ENCODE data around the gene EXOC4. TPM values are rescaled to one million over a fixed set of nuclear protein-coding genes. Genes with fewer than 3 reads are reported as not detected.

The EXOC4 gene
- total and polyA plus RNA-seq, 2 of the 13 experiments (the other 11 are each of a cell fraction or from before 2014, with no cell fraction given) = 22.5 to 39.0 TPM

DNA sequence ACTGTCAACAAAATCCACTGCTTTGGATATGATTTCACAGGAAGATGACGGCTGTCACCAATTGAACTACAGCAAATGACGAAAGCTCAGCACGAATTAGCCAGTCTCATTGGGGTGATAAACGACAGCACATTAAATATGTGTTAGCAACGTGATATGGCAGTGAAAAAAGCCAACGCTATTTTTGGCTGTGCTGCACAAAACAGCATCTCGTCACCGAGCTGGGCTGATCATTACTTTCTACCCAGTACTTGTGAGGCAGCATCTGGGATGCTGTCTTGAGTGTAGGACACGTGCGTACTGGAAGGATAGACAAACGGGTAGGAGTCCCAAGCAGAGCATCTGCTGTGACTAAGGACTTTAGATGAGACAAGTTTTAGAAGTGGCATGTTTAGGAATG, 138.3 kb downstream of the EXOC4 start:
- intact Hi-C loops (cut with micrococcal nuclease; ENCODE audit: unreplicated experiment) = no loop called here

More for the DNA sequence above, 138.3 kb downstream of the EXOC4 start:
- TF ChIP-seq, protein P1, sequence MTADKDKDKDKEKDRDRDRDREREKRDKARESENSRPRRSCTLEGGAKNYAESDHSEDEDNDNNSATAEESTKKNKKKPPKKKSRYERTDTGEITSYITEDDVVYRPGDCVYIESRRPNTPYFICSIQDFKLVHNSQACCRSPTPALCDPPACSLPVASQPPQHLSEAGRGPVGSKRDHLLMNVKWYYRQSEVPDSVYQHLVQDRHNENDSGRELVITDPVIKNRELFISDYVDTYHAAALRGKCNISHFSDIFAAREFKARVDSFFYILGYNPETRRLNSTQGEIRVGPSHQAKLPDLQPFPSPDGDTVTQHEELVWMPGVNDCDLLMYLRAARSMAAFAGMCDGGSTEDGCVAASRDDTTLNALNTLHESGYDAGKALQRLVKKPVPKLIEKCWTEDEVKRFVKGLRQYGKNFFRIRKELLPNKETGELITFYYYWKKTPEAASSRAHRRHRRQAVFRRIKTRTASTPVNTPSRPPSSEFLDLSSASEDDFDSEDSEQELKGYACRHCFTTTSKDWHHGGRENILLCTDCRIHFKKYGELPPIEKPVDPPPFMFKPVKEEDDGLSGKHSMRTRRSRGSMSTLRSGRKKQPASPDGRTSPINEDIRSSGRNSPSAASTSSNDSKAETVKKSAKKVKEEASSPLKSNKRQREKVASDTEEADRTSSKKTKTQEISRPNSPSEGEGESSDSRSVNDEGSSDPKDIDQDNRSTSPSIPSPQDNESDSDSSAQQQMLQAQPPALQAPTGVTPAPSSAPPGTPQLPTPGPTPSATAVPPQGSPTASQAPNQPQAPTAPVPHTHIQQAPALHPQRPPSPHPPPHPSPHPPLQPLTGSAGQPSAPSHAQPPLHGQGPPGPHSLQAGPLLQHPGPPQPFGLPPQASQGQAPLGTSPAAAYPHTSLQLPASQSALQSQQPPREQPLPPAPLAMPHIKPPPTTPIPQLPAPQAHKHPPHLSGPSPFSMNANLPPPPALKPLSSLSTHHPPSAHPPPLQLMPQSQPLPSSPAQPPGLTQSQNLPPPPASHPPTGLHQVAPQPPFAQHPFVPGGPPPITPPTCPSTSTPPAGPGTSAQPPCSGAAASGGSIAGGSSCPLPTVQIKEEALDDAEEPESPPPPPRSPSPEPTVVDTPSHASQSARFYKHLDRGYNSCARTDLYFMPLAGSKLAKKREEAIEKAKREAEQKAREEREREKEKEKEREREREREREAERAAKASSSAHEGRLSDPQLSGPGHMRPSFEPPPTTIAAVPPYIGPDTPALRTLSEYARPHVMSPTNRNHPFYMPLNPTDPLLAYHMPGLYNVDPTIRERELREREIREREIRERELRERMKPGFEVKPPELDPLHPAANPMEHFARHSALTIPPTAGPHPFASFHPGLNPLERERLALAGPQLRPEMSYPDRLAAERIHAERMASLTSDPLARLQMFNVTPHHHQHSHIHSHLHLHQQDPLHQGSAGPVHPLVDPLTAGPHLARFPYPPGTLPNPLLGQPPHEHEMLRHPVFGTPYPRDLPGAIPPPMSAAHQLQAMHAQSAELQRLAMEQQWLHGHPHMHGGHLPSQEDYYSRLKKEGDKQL (CRISPR knock-in tag; IDR thresholded peaks at IDR 0.05; ENCODE audit: low read depth) = no peak
- TF ChIP-seq GLI4 (CRISPR knock-in tag; IDR thresholded peaks at IDR 0.05; ENCODE audit: borderline replicate concordance) = no peak
- TF ChIP-seq, protein P2, sequence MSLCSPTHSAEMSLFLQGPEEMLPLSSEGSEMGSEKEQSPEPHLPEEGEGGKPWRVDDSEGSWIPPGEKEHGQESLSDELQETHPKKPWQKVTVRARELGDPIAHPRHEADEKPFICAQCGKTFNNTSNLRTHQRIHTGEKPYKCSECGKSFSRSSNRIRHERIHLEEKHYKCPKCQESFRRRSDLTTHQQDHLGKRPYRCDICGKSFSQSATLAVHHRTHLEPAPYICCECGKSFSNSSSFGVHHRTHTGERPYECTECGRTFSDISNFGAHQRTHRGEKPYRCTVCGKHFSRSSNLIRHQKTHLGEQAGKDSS (CRISPR knock-in tag; IDR thresholded peaks at IDR 0.05; ENCODE audit: borderline replicate concordance, low read depth) = no peak
- TF ChIP-seq ONECUT2 (CRISPR knock-in tag; IDR thresholded peaks at IDR 0.05) = no peak
- TF ChIP-seq RELA (CRISPR knock-in tag; IDR thresholded peaks at IDR 0.05) = no peak
- TF ChIP-seq ZNF468 (CRISPR knock-in tag; IDR thresholded peaks at IDR 0.05) = no peak
- TF ChIP-seq, protein P3, sequence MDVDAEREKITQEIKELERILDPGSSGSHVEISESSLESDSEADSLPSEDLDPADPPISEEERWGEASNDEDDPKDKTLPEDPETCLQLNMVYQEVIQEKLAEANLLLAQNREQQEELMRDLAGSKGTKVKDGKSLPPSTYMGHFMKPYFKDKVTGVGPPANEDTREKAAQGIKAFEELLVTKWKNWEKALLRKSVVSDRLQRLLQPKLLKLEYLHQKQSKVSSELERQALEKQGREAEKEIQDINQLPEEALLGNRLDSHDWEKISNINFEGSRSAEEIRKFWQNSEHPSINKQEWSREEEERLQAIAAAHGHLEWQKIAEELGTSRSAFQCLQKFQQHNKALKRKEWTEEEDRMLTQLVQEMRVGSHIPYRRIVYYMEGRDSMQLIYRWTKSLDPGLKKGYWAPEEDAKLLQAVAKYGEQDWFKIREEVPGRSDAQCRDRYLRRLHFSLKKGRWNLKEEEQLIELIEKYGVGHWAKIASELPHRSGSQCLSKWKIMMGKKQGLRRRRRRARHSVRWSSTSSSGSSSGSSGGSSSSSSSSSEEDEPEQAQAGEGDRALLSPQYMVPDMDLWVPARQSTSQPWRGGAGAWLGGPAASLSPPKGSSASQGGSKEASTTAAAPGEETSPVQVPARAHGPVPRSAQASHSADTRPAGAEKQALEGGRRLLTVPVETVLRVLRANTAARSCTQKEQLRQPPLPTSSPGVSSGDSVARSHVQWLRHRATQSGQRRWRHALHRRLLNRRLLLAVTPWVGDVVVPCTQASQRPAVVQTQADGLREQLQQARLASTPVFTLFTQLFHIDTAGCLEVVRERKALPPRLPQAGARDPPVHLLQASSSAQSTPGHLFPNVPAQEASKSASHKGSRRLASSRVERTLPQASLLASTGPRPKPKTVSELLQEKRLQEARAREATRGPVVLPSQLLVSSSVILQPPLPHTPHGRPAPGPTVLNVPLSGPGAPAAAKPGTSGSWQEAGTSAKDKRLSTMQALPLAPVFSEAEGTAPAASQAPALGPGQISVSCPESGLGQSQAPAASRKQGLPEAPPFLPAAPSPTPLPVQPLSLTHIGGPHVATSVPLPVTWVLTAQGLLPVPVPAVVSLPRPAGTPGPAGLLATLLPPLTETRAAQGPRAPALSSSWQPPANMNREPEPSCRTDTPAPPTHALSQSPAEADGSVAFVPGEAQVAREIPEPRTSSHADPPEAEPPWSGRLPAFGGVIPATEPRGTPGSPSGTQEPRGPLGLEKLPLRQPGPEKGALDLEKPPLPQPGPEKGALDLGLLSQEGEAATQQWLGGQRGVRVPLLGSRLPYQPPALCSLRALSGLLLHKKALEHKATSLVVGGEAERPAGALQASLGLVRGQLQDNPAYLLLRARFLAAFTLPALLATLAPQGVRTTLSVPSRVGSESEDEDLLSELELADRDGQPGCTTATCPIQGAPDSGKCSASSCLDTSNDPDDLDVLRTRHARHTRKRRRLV (CRISPR knock-in tag; IDR thresholded peaks at IDR 0.05) = no peak
- TF ChIP-seq ZNF550 (CRISPR knock-in tag; IDR thresholded peaks at IDR 0.05; ENCODE audit: borderline replicate concordance) = no peak
- no peak for TF ChIP-seq KLF11 (CRISPR knock-in tag; IDR thresholded peaks at IDR 0.05)
- no peak for TF ChIP-seq HDAC2 (CRISPR knock-in tag; IDR thresholded peaks at IDR 0.05)
- TF ChIP-seq MXD4 (CRISPR knock-in tag; IDR thresholded peaks at IDR 0.05) = no peak
- no peak for TF ChIP-seq GTF2F1 (IDR thresholded peaks at IDR 0.05; ENCODE audit: low read length)
- CTCF ChIA-PET (ENCODE audit: low intra/inter-chr PET ratio, low total read pairs) = no interaction called here
- H3K9ac ChIP-seq (ENCODE audit: insufficient read depth, low read depth, low read length) = no peak overlapping the region
- ATAC-seq (no peak), DNase-seq (ENCODE audit: low spot score) (no peak), FAIRE-seq (no peak)
- no peak overlapping the region for H3K27ac ChIP-seq (ENCODE audit: extremely low read length, insufficient read depth, low read length)
- no TSS peak for BruUV-seq (replicated peaks)
- in situ Hi-C loops (cut with HindIII; ENCODE audit: extremely low pct_ligation_motif_present, low pct_unique_long_range_greater_than_20kb) = no loop called here
- no peaks in the 10 kb centered on the region for H4K20me1 ChIP-seq (ENCODE audit: insufficient read depth, low read length)
- H3K4me3 ChIP-seq (replicated peaks in 1 of 3; ENCODE audit: insufficient read depth in 1 of 3, low read depth in 2 of 3, low read length in 3 of 3) = no peak overlapping the region
- POLR2A ChIA-PET = no interaction called here
- H3K4me2 ChIP-seq (ENCODE audit: low read depth, low read length) = no peak overlapping the region
- H3K4me1 ChIP-seq (ENCODE audit: insufficient read depth, low read length) = no peaks in the 10 kb centered on the region
- no peak overlapping the region for H2AFZ ChIP-seq (ENCODE audit: low read length)
- 93% methylated on average over 11 of the region's 11 CpGs for WGBS (ENCODE audit: low lambda C conversion rate)
- no peaks in the 10 kb centered on the region for H3K79me2 ChIP-seq (ENCODE audit: insufficient read depth, low read length)
- H3K27me3 ChIP-seq (ENCODE audit: control insufficient read depth in 1 of 2, insufficient read depth in 2 of 2, low read length in 2 of 2) = no peaks in the 10 kb centered on the region
- no peaks in the 10 kb centered on the region for H3K36me3 ChIP-seq (replicated peaks in 1 of 2; ENCODE audit: control insufficient read depth in 1 of 2, insufficient read depth in 2 of 2, low read length in 2 of 2)
- no peaks in the 10 kb centered on the region for H3K9me3 ChIP-seq (ENCODE audit: low read length)

Data from HepG2 (cell line).